WTC11 (cell line): Measurements from ENCODE around the gene ZNF488.

ENCODE experiments used
- CREM ChIP-seq: sonication (generic); formaldehyde crosslinking; IDR thresholded peaks from 2 replicates; pipeline ENCODE4 v1.8.1; 2022; ENCODE audit warnings: mild to moderate bottlenecking, missing genetic modification reagents, moderate library complexity
- ETV6 ChIP-seq: sonication (generic); formaldehyde crosslinking; IDR thresholded peaks from 2 replicates; pipeline ENCODE4 v1.8.1; 2022; ENCODE audit warnings: mild to moderate bottlenecking, missing genetic modification reagents
- IRF2 ChIP-seq: sonication (generic); formaldehyde crosslinking; IDR thresholded peaks from 2 replicates; pipeline ENCODE4 v1.8.0; 2022; ENCODE audit warnings: low read depth, missing genetic modification reagents, borderline replicate concordance
- TF ChIP-seq, protein P1 (sequence below): fragments of 200-600 bp; IDR thresholded peaks from 2 replicates; pipeline ENCODE4 v1.8.0; 2022; ENCODE audit warnings: antibody characterized with exemption

GRCh38 chr10:47413531-47414226 lies 29.6 kb upstream of the ZNF488 start:
- TF ChIP-seq ETV6 (CRISPR knock-in tag) (no peak), IRF2 (CRISPR knock-in tag) (no peak), CREM (CRISPR knock-in tag) (no peak)
- TF ChIP-seq, protein P1, sequence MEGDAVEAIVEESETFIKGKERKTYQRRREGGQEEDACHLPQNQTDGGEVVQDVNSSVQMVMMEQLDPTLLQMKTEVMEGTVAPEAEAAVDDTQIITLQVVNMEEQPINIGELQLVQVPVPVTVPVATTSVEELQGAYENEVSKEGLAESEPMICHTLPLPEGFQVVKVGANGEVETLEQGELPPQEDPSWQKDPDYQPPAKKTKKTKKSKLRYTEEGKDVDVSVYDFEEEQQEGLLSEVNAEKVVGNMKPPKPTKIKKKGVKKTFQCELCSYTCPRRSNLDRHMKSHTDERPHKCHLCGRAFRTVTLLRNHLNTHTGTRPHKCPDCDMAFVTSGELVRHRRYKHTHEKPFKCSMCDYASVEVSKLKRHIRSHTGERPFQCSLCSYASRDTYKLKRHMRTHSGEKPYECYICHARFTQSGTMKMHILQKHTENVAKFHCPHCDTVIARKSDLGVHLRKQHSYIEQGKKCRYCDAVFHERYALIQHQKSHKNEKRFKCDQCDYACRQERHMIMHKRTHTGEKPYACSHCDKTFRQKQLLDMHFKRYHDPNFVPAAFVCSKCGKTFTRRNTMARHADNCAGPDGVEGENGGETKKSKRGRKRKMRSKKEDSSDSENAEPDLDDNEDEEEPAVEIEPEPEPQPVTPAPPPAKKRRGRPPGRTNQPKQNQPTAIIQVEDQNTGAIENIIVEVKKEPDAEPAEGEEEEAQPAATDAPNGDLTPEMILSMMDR: no peak
